TTC549 (cell line): Measurements from ENCODE around the gene LRRC61.
"Not testable (repeated sequence)": the region's sequence is repeated elsewhere in the genome, so short reads cannot be mapped to it uniquely, and the experiment has no call there.

ENCODE experiments used
- FAIRE-seq: peaks from 2 replicates; lab custom pipeline; 2012; peaks lifted over from hg19 to GRCh38; lab: Jason Lieb, UNC

The LRRC61 gene

GRCh38 chr7:150307904-150308303 lies 15.3 kb upstream of the LRRC61 start:
- no peak for FAIRE-seq

GRCh38 chr7:150308575-150308974 lies 14.6 kb upstream of the LRRC61 start:
- FAIRE-seq, result no peak

DNA sequence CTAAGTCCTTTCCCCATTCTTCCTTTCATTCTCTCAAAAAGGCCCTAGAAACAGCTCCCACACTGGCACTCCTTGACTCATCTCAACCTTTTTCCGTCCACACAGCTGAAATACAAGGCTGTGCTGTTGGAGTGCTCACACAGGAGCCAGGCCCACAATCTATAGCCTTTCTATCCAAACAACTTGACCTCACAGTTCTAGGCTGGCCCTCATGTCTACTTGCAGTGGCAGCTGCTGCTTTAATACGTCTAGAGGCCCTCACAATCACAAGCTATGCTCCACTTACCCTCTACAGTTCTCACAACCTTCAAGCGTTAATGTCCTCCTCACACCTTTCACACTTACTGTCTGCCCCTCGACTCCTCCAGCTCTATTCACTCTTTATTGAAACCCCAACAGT lies 12.0 kb upstream of the LRRC61 start:
- FAIRE-seq, result no peak

DNA sequence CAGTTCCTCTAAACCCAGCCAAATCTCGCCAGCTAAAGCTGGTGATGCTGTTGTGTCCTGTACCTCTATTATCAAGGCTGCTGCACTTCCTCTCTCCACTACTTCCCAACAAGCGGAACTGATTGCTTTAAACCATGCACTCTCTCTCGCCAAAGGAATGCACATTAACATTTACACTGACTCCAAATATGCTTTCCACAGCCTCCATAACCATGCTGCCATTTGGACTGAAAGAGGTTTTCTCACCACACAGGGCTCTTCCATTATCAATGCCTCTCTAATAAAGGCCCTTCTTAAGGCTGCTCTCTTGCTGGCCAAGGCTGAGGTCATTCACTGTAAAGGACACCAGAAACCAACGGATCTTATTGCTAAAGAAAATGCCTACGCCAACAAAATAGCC lies 11.4 kb upstream of the LRRC61 start:
- FAIRE-seq, result no peak

GRCh38 chr7:150312649-150313366 lies 10.3 kb upstream of the LRRC61 start:
- not testable (repeated sequence) for FAIRE-seq

- FAIRE-seq, result no peak
These were observed 9.8 kb upstream of the LRRC61 start for GRCh38 chr7:150313367-150313809.

- FAIRE-seq, result no peak
These were observed 9.3 kb upstream of the LRRC61 start for GRCh38 chr7:150313870-150314269.

DNA sequence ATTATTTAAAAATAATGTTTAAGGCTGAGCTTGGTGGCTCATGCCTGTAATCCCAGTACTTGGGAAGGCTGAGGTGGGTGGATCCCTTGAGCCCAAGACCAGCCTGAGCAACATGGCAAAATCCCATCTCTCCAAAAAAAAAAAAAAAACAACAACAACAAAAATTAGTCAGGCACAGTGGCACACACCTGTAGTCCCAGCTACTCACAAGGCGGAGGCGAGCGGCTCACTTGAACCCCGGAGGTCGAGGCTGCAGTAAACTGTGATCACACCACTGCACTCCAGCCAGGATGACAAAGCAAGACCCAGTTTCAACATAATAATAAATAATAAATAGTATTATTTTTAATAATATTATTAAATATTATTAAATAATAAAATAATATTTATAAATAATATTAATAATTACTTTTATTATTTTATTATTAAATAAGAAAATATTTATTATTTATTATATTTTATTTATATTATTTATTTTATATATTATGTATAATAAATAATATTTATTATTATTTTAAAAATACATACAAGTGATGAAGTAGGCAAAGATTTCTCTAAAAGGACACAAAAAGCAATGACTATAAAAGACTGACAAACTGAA lies 8.4 kb upstream of the LRRC61 start:
- FAIRE-seq, result peak; percentile 85

DNA sequence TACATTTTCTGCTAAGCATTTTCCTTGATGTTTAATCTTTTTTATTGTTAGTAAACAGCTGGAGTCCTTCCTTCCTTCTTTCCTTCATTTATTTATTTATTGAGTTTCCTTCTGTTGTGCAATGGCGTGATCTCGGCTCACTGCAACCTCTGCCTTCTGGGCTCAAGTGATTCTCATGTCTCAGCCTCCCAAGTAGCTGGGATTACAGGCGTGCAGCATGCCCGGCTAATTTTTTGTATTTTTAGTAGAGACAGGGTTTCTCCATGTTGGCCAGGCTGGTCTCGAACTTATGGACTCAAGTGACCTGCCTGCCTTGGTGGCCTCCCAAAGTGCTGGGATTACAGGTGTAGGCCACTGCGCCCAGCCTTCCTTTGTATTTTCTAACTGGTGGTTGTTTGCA lies 6.2 kb upstream of the LRRC61 start:
- not testable (repeated sequence) for FAIRE-seq

- no peak for FAIRE-seq
These were observed 5.3 kb upstream of the LRRC61 start for GRCh38 chr7:150317748-150318444.

DNA sequence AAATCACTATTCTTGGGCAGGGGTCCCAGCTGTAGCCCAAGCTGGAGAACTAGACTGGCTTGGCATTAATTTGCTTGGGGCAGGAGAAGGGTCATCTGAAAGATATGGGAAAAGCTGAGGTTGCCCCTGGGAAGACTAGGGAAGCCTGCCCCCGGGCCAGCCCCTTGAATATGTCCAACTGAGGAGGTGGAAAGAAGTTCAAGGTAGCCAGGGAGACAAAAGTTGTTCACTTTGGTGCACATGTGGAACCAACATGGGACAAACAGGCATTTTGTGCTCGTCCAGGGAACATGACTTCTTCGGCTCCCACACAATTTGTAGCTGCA lies 1.4 kb upstream of the LRRC61 start:
- FAIRE-seq, result no peak

GRCh38 chr7:150322114-150322832 lies 882 bp upstream of the LRRC61 start:
- FAIRE-seq, result no peak

GRCh38 chr7:150323682-150324372 lies 672 bp downstream of the LRRC61 start:
- no peak for FAIRE-seq

GRCh38 chr7:150324373-150324961 lies 1.3 kb downstream of the LRRC61 start:
- no peak for FAIRE-seq

GRCh38 chr7:150325110-150325611 lies 2.0 kb downstream of the LRRC61 start:
- no peak for FAIRE-seq

DNA sequence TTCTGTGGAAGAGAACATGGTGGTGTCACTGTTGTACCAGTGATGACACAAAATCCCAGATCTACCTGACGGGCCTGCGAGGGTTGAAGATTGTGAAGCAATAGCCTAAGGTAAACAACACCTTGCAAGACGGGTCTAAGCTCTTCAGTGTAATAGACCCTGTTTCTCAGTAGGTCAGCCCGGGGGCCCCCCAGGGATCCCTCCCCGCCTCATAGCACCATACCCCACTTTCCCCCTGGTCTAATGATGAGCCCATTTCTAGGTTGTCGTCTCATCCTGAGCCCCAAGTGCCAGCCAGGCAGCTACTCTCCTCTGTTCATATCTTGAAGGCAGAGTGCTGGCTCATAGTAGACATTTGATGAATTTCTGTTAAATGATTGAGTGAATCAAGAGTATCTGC lies 2.7 kb downstream of the LRRC61 start:
- no peak for FAIRE-seq

- FAIRE-seq, result no peak
These were observed 3.6 kb downstream of the LRRC61 start for GRCh38 chr7:150326657-150327268.

DNA sequence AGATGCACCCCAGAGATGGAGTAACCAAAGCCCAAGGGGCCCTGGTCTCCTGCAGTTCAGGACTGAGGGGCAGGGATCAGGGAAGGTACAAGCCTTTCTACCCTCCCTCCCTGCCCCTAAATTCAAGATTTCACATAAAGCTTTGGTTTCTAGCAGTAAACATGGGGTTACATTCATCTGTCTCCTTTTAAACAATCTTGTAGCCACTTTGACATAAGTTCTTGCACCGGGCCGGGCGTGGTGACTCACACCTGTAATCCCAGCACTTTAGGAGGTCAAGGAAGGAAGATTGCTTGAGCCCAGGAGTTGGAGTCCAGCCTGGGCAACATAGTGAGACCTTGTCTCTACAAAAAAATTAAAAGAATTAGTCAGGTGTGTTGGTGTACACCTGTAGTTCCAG lies 4.2 kb downstream of the LRRC61 start:
- no peak for FAIRE-seq

DNA sequence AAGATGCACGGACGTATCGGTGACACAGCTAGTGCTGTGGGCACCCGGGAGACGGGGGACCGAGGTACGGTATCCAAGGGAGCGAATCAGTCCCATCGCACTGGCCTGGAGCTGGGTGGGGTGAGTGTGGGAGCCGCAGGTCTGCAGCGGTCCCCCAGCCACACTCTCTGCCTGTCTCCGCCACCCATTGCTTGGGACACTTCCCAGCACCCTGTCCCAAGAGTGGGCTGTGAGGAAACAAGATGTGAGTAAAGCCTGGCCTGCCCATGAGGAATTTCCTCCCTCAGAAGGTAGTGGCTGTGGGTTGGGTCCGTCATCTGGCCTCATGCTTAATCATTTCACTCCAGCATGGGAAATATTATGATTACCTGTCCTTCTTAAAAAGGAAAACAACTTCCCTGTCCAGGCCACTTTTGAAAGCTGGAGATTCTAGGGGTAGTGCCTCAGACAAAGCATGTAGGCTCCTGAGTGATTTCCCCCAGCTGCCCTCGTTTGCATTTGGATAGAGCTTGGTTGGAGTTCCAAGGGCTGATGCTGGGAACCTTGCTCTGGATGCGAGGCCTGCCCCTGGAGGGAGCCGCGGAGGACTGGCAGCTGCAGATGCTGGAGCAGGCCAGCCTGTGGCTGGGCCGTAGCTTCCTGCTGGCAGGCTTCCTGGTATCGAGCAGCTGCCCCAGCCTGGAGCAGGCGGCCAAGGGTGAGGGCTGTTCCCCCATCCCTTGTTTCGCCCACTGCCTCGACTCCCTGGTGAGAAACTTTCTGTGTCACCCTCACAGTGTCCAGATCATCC lies 6.4 kb downstream of the LRRC61 start:
- FAIRE-seq, result no peak

DNA sequence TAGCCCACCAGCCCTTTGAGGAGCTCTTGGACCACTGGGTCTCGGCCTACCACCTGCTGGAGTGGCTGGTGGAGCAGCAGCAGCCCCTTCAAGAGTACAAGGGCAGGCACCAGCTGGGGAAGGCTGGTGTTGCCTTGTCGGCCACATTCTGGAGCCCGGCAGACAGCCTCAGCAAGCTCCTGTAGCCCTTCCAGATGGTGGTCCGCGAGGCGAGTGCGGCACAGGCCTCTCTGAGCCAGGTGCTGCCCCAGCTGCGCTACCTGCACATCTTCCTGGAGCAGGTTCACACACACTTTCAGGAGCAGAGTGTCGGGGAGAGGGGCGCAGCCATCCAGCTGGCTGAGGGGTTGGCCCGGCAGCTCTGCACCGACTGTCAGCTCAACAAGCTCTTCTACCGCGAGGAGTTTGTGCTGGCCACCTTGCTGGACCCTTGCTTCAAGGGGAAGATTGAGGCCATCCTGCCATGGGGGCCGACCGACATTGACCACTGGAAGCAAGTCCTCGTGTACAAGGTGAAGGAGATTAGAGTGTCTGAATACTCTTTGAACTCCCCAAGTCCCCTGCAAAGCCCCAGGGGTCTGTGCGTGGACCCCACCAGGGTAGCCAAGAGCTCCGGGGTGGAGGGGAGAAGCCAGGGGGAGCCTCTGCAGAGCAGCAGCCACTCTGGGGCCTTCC lies 7.2 kb downstream of the LRRC61 start:
- no peak for FAIRE-seq
